ENCODE data around the gene NUTF2.

DNA sequence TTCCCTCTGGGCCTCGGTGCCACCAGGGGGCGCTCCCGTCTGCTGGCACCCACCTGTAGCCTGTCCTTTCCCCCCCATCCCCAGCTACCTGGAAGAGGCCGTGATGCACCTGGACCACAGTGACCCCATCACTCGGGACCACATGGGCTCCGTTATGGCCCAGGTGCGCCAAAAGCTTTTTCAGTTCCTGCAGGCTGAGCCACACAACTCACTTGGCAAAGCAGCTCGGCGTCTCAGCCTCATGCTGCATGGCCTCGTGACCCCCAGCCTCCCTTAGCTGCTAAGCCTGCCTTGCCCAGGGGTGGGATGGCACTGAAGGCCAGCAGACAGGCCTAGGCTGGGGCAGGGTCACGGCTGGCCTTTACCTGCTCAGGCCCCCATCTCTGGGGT lies 37.1 kb downstream of the NUTF2 start:
- TF ChIP-seq, protein P1, sequence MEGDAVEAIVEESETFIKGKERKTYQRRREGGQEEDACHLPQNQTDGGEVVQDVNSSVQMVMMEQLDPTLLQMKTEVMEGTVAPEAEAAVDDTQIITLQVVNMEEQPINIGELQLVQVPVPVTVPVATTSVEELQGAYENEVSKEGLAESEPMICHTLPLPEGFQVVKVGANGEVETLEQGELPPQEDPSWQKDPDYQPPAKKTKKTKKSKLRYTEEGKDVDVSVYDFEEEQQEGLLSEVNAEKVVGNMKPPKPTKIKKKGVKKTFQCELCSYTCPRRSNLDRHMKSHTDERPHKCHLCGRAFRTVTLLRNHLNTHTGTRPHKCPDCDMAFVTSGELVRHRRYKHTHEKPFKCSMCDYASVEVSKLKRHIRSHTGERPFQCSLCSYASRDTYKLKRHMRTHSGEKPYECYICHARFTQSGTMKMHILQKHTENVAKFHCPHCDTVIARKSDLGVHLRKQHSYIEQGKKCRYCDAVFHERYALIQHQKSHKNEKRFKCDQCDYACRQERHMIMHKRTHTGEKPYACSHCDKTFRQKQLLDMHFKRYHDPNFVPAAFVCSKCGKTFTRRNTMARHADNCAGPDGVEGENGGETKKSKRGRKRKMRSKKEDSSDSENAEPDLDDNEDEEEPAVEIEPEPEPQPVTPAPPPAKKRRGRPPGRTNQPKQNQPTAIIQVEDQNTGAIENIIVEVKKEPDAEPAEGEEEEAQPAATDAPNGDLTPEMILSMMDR (IDR thresholded peaks at IDR 0.05) = peak; percentile 70 to 76 (median 74)
- TF ChIP-seq POLR2A (IDR thresholded peaks at IDR 0.05) (no peak), EP300 (IDR thresholded peaks at IDR 0.05) (no peak)
